Cardiac muscle cell (in vitro differentiated cells and primary cell): ENCODE data around the gene BIRC7. TPM values are rescaled to one million over a fixed set of nuclear protein-coding genes. Genes with fewer than 3 reads are reported as not detected.

Experiments used
- DNase-seq, 2 donors: peaks; one replicate each; pipeline versions ENCODE4 v3.0.0 to v3.0.0-alpha.2; 2010 to 2017; ENCODE audit warnings: low read depth in 1 of 2, low spot score in 1 of 2
- H3K27ac ChIP-seq: fragments of 200-600 bp; sonication (generic); 2 replicates; pipeline ENCODE4 v1.5.1; 2016
- H3K27me3 ChIP-seq: fragments of 200-600 bp; sonication (generic); 2 replicates; pipeline ENCODE4 v1.6.0; 2016; ENCODE audit warnings: control low read depth
- H3K36me3 ChIP-seq: fragments of 200-600 bp; sonication (generic); 2 replicates; pipeline ENCODE4 v1.5.1; 2016; ENCODE audit warnings: control low read depth
- H3K4me1 ChIP-seq: fragments of 200-600 bp; sonication (generic); 2 replicates; pipeline ENCODE4 v1.8.1; 2017; ENCODE audit warnings: low read depth, mild to moderate bottlenecking, mixed run types
- H3K4me3 ChIP-seq: fragments of 200-600 bp; sonication (generic); 2 replicates; pipeline ENCODE4 v1.5.1; 2016; ENCODE audit warnings: mild to moderate bottlenecking
- H3K9me3 ChIP-seq: fragments of 200-600 bp; sonication (generic); 2 replicates; pipeline ENCODE4 v1.5.1; 2017; ENCODE audit warnings: low read depth, mild to moderate bottlenecking, control low read depth
- CTCF ChIP-seq: IDR thresholded peaks from 2 replicates; pipeline ENCODE4 v1.5.1; 2012; ENCODE audit warnings: low read depth, mild to moderate bottlenecking, low read length
- polyA plus RNA-seq: library from polyadenylated mRNA; unstranded; fragments of >200 nt; fragmentation: Nextera tagmentation; extraction: Ambion mirVana; gene quantifications from 2 replicates; pipeline ENCODE4 v1.2.1, GENCODE V29; 2016
- total RNA-seq: library from RNA; depleted of rRNA; stranded (reverse); fragments of >200 nt; gene quantifications from 2 replicates; pipeline ENCODE4 v1.2.3, GENCODE V29; 2016

Gene BIRC7
- total and polyA plus RNA-seq, 2 experiments from 2014 or later, result 0.54 TPM; not detected in 1

- Histone ChIP-seq H3K27ac (no peak overlapping the region), H3K36me3 (no peaks in the 10 kb centered on the region), H3K4me3 (no peak overlapping the region), H3K4me1 (peaks cover 8% of the 10 kb centered on the region), H3K9me3 (no peaks in the 10 kb centered on the region), H3K27me3 (no peaks in the 10 kb centered on the region)
- no peak for DNase-seq
- TF ChIP-seq CTCF, result no peak
Measured at GRCh38 chr20:63264000-63264399, 28.3 kb downstream of the BIRC7 start.

GRCh38 chr20:63264519-63264918, 28.8 kb downstream of the BIRC7 start:
- TF ChIP-seq CTCF, result no peak
- H3K4me1 ChIP-seq, result peaks cover 8% of the 10 kb centered on the region
- no peaks in the 10 kb centered on the region for H3K9me3 ChIP-seq
- no peak overlapping the region for H3K4me3 ChIP-seq
- no peaks in the 10 kb centered on the region for H3K27me3 ChIP-seq
- H3K36me3 ChIP-seq, result no peaks in the 10 kb centered on the region
- no peak overlapping the region for H3K27ac ChIP-seq
- no peak for DNase-seq

- H3K36me3 ChIP-seq, result no peaks in the 10 kb centered on the region
- DNase-seq, result no peak
- peaks cover 8% of the 10 kb centered on the region for H3K4me1 ChIP-seq
- no peaks in the 10 kb centered on the region for H3K9me3 ChIP-seq
- no peaks in the 10 kb centered on the region for H3K27me3 ChIP-seq
- no peak overlapping the region for H3K27ac ChIP-seq
- H3K4me3 ChIP-seq, result no peak overlapping the region
- TF ChIP-seq CTCF, result no peak
Measured at GRCh38 chr20:63265891-63266515, 30.3 kb downstream of the BIRC7 start.

GRCh38 chr20:63267691-63268090, 32.0 kb downstream of the BIRC7 start:
- H3K27ac ChIP-seq, result no peak overlapping the region
- H3K36me3 ChIP-seq, result no peaks in the 10 kb centered on the region
- no peak overlapping the region for H3K4me3 ChIP-seq
- no peaks in the 10 kb centered on the region for H3K9me3 ChIP-seq
- no peaks in the 10 kb centered on the region for H3K4me1 ChIP-seq
- no peak for DNase-seq
- no peak for TF ChIP-seq CTCF
- H3K27me3 ChIP-seq, result no peaks in the 10 kb centered on the region

- no peak for DNase-seq
- H3K4me3 ChIP-seq, result no peak overlapping the region
- TF ChIP-seq CTCF, result no peak
- no peak overlapping the region for H3K27ac ChIP-seq
- H3K4me1 ChIP-seq, result no peaks in the 10 kb centered on the region
- no peaks in the 10 kb centered on the region for H3K27me3 ChIP-seq
- H3K9me3 ChIP-seq, result no peaks in the 10 kb centered on the region
- no peaks in the 10 kb centered on the region for H3K36me3 ChIP-seq
Measured at GRCh38 chr20:63268256-63268655, 32.6 kb downstream of the BIRC7 start.
